Measurements from ENCODE around the gene DNER. TPM values are rescaled to one million over a fixed set of nuclear protein-coding genes. Genes with fewer than 3 reads are reported as not detected.

The DNER gene
- total and polyA plus RNA-seq, 2 of the 13 experiments (the other 11 are each of a cell fraction or from before 2014, with no cell fraction given) = not detected

GRCh38 chr2:229586012-229586411 is 128.3 kb downstream of the DNER start:
- POLR2A ChIA-PET = no interaction called here
- BruUV-seq (replicated peaks) = no TSS peak
- FAIRE-seq = no peak
- Histone ChIP-seq H3K36me3 (replicated peaks in 1 of 2; ENCODE audit: control insufficient read depth in 1 of 2, insufficient read depth in 2 of 2, low read length in 2 of 2) (no peaks in the 10 kb centered on the region), H3K9me3 (ENCODE audit: low read length) (no peaks in the 10 kb centered on the region), H3K27me3 (ENCODE audit: control insufficient read depth in 1 of 2, insufficient read depth in 2 of 2, low read length in 2 of 2) (peaks cover 0 to 4% of the 10 kb centered on the region in 2 experiments; a peak in 1 of 5 replicates), H3K79me2 (ENCODE audit: insufficient read depth, low read length) (no peaks in the 10 kb centered on the region), H4K20me1 (ENCODE audit: insufficient read depth, low read length) (no peaks in the 10 kb centered on the region), H3K9ac (ENCODE audit: insufficient read depth, low read depth, low read length) (no peak overlapping the region), H2AFZ (ENCODE audit: low read length) (no peak overlapping the region), H3K4me1 (ENCODE audit: insufficient read depth, low read length) (no peaks in the 10 kb centered on the region), H3K4me2 (ENCODE audit: low read depth, low read length) (no peak overlapping the region), H3K27ac (ENCODE audit: extremely low read length, insufficient read depth, low read length) (no peak overlapping the region), H3K4me3 (replicated peaks in 1 of 3; ENCODE audit: insufficient read depth in 1 of 3, low read depth in 2 of 3, low read length in 3 of 3) (no peak overlapping the region)
- CTCF ChIA-PET (ENCODE audit: low intra/inter-chr PET ratio, low total read pairs) = interaction anchor here (1.9 to 2.5 kb wide), 2 partner anchors 155 to 243 kb away, joined by 8 to 18 read pairs; no protein-coding TSS in a partner anchor
- WGBS (ENCODE audit: low lambda C conversion rate) = 59% methylated on average over 7 of the region's 7 CpGs
- DNase-seq (ENCODE audit: low spot score) = no peak
- intact Hi-C loops (cut with micrococcal nuclease; ENCODE audit: unreplicated experiment) (loop anchor here (5.0 kb wide), 1 partner anchor 1694 kb away; no protein-coding TSS in a partner anchor), in situ Hi-C loops (cut with HindIII; ENCODE audit: extremely low pct_ligation_motif_present, low pct_unique_long_range_greater_than_20kb) (loop anchor here (5.0 to 10.0 kb wide), 2 partner anchors 154 to 241 kb away; no protein-coding TSS in a partner anchor)
- ATAC-seq = no peak
- no peak for TF ChIP-seq KDM2A (CRISPR knock-in tag; IDR thresholded peaks at IDR 0.05; ENCODE audit: borderline replicate concordance, low read depth)
- TF ChIP-seq FOXO1 (CRISPR knock-in tag; IDR thresholded peaks at IDR 0.05) = no peak
- no peak for TF ChIP-seq ELF4 (CRISPR knock-in tag; IDR thresholded peaks at IDR 0.05; ENCODE audit: borderline replicate concordance)
- TF ChIP-seq ZNF20 (CRISPR knock-in tag; IDR thresholded peaks at IDR 0.05) = no peak
- TF ChIP-seq TCF7L2 (IDR thresholded peaks at IDR 0.05; ENCODE audit: low read depth, low read length) = no peak
- TF ChIP-seq RFX3 (CRISPR knock-in tag; IDR thresholded peaks at IDR 0.05) = no peak
- TF ChIP-seq KLF9 (CRISPR knock-in tag; IDR thresholded peaks at IDR 0.05; ENCODE audit: low read depth) = no peak
- no peak for TF ChIP-seq ZNF709 (CRISPR knock-in tag; IDR thresholded peaks at IDR 0.05)
- no peak for TF ChIP-seq ZNF788 (CRISPR knock-in tag; IDR thresholded peaks at IDR 0.05; ENCODE audit: borderline replicate concordance)
- TF ChIP-seq AGO2 (optimal IDR thresholded peaks at IDR 0.05; ENCODE audit: low read depth, low read length) = no peak
- TF ChIP-seq PRDM4 (CRISPR knock-in tag; IDR thresholded peaks at IDR 0.05; ENCODE audit: borderline replicate concordance) = no peak
- no peak for TF ChIP-seq KDM5A (IDR thresholded peaks at IDR 0.05; ENCODE audit: borderline replicate concordance, low read length)
- TF ChIP-seq MYNN (CRISPR knock-in tag; IDR thresholded peaks at IDR 0.05; ENCODE audit: low read depth) = no peak
- no peak for TF ChIP-seq MAX (IDR thresholded peaks at IDR 0.05)
- TF ChIP-seq MYPOP (CRISPR knock-in tag; IDR thresholded peaks at IDR 0.05) = no peak
- TF ChIP-seq KAT8 (CRISPR knock-in tag; IDR thresholded peaks at IDR 0.05) = no peak
- no peak for TF ChIP-seq POLR2AphosphoS2 (IDR thresholded peaks at IDR 0.05; ENCODE audit: low read depth, low read length)
- no peak for TF ChIP-seq MTF1 (CRISPR knock-in tag; IDR thresholded peaks at IDR 0.05)

Data from HepG2 (cell line).